Heart left ventricle (tissue), 13 donors: ENCODE data around the gene CRISP1.

Source experiments
- CTCF ChIP-seq, 12 donors: fragments of 200-600 bp; sonication (generic) in 4 of 12; IDR thresholded peaks; one replicate each; pipeline versions ENCODE4 v1.5.0 to v1.8.0; 2018 to 2022; ENCODE audit warnings: antibody characterized with exemption in 12 of 12, mild to moderate bottlenecking in 5 of 12
- POLR2A ChIP-seq, 2 donors: fragments of 450-650 bp; IDR thresholded peaks; one replicate each; pipeline ENCODE4 v1.6.1; 2017; ENCODE audit warnings: antibody characterized with exemption in 2 of 2, mild to moderate bottlenecking in 2 of 2, moderate library complexity in 2 of 2
- donor health status: ischemic (EF 13 %, LVEDD 7.1; RV severe dilation, severe dysfunction).
- donor health status: DM: no; HTN: yes; CAD: no.
- donor health status: DM: no; HTN: no; CAD: no.
- donor health status: ischemic (EF 25% LVEDD 6.9; RV normal size, moderate dysfunction).
- donor health status: ischemic (EF 25% LVEDD 5.7; RV mildly dilated, moderate dysfunction).
- donor health status: ischemic (EF 35%, LVEDD 5.7; RV mildly dilated, moderate dysfunction).
- donor health status: nonischemic (EF 11% LVEDD 7.7; RV severe dilation, severe dysfunction).
- donor health status: DM: yes; HTN: yes; CAD: no.
- donor health status: PGD.
- donor health status: ischemic (EF 29% LVEDD 5.4; RV normal size, mild dysfunction).
- donor health status: nonischemic (EF 23%, LVEDD 6.1; RV moderate dilation, normal function).

- TF ChIP-seq CTCF (IDR thresholded peaks at IDR 0.05) (no peak), POLR2A (IDR thresholded peaks at IDR 0.05) (no peak)
Observed at GRCh38 chr6:49799090-49799489, 67.2 kb downstream of the CRISP1 start.
